ENCODE results near the gene GPR155.
"Not testable (repeated sequence)": the region's sequence is repeated elsewhere in the genome, so short reads cannot be mapped to it uniquely, and the experiment has no call there.

GPR155 gene

DNA sequence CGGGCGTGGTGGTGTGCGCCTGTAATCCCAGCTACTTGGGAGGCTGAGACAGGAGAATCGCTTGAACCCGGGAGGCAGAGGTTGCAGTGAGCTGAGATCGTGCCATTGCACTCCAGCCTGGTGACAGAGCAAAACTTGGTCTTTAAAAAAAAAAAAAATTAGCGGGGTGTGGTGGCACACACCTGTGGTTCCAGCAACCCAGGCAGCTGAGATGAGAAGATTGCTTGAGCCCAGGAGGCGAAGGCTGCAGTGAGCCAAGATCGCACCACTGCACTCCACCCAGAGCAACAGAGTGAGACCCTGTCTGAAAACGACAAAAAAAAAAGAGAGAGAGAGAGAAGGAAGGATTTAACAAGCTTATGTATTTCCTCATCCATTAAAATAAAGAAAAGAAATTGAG, 2.7 kb upstream of the GPR155 start:
- not testable (repeated sequence) for DNase-seq

DNA sequence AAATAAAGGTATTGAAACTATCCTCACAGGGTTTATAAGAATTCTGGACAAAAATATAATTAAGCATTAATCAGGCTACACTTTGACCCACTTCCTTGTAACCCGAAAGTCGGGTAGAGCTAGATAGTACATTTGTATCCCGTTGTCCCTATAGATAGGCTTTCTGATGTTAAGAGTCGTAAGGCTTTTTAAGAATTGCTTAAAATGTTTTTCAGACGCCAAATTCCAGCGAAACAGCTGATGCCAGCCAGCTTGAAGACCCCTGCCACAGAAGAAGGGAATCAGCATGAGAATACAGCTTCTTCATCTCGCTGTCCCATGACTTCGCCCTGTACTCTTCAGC, 962 bp upstream of the GPR155 start:
- no peak for DNase-seq

DNA sequence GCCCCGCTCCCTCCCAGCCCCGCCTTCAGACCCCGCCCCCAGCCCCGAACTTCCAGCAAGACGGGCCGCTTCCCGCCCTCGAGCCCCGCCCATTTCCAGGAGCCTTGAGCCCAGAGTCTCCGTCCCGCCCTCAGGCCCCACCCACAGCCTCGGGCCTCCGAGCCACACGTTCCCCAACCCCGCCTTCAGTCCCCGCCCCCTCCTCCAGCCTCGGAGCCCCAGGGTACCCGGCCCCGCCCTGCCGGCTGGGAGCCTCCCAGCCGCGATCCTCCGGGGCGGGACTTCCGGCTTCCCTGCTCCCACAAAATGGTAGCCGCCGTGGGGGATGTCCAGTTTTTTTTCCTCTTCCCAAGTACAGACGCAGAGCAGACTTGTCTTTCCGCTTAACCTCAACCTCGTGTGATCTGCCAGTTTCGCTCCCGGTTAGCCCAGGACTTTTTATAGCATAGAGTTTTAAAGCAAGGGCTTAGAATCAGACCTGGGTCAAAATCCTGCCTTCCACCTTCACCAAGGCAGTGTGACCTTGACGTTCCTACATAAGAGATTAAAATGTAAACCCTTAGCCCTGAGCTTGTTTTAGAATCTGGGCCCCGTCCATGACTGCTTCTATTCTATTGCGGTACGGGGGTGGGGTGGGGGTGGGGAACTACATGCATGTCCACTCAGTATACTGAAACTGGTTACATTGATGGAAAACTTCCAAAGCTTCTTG, 435 bp upstream of the GPR155 start:
- DNase-seq: peak; percentile 98

DNA sequence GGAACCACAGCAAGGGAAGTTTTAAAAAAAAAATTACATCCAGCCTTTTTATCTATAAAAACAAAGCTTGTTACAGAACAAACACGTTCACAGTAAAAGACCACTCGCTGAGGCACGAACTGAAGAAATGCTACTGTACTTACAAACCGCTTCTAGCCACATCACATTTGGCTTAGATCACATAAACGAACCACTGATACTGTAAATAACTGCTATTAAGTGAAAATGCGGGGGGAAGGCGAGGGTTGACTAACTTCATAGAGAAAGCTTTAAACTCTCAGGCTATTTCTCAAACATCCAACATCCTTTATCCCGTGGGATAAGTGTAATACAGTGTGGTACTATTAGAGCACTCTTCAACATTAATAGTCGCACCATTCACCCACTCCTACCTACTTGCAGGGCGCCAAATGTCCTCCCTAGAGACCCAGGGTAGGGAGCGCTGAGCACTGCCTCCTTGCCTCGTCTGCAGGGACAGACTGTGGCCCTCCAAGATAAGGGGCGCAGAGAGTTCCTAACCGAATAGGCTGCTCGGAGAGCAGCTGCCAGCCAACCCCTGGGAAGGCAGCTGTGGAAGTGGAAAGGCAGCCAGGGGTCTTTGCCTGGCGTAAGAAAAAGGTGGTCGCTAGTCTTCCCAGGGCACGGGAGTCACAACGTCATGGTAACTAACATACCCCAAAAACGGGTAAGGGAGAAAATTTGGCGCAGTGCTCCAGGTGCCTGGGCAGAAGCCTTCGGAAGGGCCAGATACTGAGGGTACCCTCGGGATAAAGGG, 854 bp downstream of the GPR155 start:
- DNase-seq: peak; percentile 74

DNA sequence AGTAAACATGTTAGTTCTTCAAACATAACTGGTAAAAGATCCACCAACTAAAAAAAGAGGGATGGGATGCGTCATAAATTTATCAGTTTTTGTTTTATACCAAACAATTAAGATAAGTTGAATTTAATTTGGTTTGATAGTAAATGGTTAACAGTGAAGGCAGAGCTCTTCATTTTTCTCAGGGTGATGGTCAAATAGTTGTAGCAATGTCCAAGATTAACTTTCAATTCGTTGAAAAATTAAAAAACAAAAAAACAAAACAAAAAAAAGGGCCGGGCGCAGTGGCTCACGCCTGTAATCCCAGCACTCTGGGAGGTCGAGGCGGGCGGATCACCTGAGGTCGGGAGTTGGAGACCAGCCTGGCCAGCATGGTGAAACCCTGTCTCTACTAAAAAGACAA, 1.8 kb downstream of the GPR155 start:
- not testable (repeated sequence) for DNase-seq

DNA sequence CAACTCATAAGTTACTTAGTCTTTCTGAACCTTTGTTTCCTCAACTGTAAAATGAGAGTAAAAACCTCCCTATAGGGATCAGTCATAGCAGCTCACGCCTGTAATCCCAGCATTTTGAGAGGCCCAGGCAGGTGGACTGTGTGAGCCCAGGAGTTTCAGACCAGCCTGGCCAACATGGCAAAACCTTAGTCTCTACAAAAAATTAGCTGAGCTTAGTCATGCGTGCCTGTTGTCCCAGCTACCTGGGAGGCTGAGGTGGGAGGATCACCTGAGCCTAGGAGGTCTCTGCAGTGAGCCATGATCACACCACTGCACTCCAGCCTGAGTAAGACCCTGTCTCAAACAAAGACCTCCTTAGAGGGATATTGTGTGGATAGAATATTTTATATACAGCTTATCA, 2.3 kb downstream of the GPR155 start:
- DNase-seq: no peak

DNA sequence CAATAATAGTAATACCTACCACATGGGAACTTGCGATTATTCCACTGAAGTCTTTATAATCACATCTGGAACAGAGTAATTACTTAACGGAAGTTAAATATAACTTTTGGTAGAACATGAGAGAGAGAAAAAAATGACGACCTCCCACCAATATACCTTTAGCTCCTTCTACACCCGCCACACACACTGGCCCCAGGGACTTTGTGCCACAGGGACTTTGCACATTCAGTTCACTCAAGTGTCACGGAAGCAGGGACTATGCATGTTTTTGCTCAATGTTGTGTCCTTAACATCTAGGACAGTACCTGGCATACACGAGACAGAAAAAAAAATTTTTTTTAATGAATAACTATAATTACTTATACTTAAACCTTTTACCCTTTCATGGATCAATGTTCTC, 4.0 kb downstream of the GPR155 start:
- DNase-seq: no peak

DNA sequence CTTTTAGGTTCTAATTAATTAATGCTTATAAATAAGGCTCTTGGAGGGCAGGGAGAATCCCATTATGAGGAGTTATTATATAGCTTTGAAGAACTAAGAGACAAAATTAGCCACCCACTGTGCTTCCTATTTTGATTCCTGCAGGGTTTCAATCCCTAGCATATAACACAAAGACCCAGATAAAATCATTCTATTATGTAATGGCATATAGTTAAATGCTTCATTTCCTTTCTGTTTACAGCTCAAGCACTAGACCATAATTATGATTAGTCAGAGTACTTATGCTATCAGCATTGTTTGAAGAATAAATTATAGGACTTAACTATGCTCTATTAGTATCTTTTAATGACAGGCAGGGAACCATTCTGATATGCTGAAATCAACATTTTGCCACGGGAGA, 9.1 kb downstream of the GPR155 start:
- DNase-seq: no peak

DNA sequence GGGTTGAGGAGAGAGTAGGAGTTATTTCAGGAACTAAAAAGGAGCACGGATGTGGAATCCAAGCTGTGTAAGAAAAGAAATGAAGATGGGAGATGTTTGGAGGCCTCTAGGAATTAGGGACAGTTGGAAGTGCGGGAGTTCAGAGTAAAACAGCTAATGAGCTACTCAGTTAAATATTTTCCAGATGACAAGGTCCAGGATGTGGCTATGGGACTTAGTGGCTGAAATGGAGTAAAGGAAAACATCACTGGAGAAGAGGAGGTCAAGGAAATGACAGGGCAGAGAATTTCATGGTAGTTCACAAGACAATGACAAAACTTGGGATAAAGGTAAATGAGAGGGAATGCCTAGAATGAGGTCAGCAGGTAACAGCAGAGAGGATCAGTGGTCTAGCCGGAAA, 13.0 kb downstream of the GPR155 start:
- DNase-seq: no peak

DNA sequence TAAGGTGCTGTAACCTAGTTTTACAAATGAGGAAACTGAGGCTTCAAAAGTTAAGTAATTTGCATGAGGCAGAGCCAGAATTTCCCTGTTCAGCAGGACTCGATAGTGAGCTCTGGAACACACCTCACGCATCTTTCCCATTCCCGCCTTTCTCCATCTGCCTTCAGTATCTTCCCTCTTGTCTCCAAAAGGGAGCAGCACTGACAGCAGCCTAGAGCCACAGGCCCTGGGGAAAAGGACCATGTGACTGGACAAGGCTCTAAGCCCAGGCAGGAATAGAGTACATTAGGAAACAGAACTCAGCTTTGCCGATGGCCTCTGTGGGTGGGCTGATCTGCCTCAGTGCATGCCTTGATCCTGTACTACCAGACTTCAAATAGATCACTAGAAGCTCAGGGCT, 21.5 kb downstream of the GPR155 start:
- no peak for DNase-seq

DNA sequence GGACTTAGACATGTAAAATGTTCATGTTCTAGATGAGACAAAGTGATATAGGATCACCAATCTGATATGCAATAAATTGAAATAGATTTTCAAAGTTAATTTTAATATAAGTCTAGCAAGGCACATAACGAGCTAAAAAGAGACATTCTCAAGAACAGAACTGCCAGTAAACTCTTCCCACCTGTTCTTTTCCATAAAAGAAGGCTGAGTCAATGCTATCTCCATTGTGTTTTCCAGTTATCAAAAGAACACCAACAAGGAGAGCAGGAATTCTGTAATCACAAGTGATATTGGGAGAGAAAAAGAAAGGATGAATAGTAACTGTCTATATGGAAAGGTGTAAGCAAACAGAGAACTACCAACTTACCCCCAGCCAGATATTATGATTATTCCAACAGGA, 25.6 kb downstream of the GPR155 start:
- DNase-seq: no peak

DNA sequence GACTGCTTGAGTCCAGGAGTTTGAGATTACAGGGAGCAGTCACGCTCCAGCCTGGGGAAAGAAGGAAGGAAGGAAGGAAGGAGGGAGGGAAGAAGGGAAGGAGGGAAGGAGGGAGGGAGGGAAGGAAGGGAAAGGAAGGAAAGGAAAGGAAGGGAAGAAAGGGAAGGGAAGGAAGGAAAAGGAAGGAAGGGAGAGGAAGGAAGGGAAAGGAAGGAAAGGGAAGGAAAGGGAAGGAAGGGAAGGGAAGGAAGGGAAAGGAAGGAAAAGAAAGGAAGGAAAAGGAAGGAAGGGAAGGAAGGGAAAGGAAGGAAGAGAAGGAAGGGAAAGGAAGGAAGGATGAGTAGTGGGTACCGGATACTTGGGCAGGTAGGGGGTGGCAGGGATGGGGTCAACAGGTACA, 32.3 kb downstream of the GPR155 start:
- DNase-seq: no peak

DNA sequence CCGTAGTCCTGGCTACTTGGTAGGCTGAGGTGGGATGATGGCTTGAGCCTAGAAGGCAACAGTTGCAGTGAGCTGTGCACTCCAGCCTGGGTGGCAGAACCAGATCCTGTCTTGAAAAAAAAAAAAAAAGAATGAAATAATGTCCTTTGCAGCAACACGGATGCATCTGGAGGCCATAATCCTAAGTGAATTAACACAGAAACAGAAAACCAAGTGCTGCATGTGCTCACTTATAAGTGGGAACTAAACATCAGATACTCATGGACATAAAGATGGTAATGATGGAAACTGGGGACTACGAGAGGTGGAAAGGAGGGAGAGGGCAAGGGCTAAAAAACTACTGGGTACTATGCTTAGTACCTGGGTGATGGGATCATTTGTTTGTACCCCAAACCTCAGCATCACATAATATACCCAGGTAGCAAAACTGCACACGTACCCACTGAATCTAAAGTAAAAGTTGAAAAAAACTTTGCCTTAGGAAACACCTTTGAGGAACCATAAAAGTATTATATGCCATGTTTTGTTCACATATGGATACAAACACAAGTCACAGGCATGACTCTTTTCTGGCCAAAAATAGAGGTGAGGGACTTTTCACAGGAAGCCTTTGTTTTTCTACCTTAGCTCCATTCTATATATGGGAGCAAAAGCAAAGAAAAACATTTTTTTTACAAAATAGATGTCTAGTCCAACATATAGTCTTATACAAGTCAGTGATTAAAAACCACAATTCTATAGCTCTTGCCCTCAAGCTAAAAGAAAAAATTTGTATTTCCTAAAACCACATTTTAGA, 36.6 kb downstream of the GPR155 start:
- DNase-seq: no peak

DNA sequence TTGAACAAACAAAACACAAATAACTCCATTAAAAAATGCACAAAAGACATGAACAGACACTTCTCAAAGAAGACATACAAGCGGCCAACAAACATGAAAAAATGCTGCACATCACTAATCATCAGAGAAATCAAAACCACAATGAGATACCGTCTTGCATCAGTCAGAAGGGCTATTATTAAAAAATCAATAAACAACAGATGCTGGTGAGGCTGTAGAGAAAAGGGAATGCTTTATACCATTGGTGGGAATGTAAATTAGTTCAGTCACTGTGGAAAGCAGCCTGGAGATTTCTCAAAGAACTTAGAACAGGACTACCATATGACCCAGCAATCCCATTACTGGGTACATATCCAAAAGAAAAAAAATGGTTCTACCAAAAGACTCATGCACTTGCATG, 37.8 kb downstream of the GPR155 start:
- DNase-seq: no peak

DNA sequence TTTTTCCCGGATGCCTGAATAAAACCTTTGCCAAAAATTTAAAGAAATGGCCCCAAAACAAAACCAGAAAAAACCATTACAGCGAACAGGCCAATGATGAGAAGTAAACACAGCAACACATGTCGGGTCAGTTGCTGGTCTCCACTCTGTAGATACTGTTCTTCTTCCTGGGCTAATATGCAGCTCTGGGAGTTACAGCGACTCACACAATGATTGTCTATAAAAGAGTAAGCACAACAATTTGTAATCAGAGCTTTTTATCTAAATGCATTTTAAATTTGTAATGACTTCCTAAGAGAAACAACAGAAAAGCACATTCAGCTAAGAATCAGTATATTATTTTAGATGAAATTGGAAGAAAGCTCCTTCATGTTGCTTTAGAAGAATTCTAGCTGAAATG, 40.3 kb downstream of the GPR155 start:
- no peak for DNase-seq

DNA sequence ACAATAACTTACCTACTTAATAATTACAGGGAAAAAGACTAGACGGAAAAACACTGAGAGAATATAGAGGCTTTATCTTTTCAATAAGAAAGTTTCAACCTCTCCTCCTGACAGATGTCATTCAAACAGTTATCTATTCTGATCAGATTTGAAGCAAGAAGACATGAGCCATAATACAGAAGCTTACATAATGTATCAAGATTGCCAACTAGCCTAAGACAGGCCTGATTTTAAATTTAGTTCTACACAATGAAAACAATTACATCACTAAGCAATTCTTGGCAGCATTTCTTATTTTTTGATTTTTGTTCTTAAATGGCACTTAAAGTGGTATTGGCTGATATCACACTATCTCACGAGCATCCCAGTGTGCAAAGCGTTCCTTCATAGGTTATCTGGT, 41.6 kb downstream of the GPR155 start:
- no peak for DNase-seq

DNA sequence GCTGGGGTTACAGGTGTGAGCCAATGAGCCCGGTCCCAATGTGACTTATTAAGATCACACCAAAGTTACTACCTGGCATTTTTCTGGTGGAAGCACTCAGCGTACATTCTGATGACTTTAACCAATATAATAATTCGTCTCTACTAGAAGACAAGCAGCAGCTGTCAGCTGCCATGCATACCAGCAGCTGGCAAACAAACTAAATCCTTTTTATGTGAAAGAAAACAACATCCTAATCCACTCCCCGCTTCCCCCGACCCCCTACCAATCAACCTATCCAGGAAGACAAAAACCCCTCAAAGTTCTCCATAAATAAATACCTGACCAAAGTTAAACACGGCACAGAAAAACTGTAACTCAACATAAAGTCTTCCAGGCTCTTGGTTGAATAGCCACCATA, 42.1 kb downstream of the GPR155 start:
- no peak for DNase-seq

DNA sequence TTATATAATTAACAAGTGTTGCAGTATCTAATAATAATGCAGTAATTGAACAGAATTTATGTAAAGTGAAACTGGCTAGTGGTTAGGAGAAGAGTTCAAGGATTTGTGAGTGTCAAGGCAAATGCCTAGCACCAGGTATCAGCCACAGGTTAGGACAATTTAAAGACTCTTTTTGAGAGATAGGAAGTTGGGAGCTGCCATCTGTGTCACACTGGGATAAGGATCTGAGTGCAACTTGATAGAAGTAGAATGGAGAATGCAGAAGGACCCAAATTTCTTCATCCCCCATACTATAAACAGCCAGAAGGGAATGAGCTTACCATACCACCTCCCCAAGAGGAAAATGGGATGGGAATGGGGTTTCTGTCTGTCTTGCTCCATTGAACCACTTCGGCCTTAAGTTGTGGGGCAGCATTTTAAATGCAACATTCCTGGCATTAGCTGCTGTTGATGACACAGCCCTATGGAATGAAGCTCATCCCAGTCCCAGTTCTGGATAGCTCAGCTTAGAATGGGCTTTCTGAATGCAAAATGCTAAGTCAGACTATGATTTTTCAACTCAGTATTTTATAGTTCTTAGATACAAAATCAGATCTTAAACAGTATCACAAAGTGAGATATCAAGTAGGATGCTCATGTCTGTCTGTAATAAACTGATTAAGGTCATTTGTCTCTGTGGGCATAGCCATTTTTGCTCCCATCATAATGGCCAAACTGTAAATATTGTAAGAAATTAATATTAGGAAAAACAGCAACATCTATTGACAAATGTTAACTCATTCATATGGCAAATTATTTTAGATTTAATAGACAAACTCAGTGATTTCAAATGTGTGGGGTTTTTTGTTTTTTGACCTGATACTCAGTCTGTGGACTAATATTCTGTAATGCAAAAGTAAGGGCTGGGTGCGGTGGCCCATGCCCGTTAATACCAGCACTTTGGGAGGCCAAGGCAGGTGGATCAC, 44.0 kb downstream of the GPR155 start:
- DNase-seq: no peak

DNA sequence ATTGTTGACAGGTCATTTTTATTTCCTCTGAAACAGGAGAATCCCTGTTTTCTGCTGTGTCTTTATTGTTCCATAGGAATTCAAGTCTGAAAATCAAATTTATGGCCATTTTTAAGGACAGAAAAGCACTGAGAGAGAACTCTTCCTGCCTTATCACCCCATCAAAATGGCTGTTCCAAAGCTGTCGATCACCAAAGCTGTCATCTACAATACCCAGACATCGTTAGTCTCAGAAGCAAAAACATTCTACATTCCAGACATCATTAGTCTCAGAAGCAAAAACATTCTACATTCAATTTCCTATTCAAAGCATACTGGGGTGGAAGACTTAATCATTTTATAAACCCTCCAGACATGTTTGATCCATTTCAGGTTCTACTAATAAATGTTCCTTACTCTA, 46.9 kb downstream of the GPR155 start:
- no peak for DNase-seq

DNA sequence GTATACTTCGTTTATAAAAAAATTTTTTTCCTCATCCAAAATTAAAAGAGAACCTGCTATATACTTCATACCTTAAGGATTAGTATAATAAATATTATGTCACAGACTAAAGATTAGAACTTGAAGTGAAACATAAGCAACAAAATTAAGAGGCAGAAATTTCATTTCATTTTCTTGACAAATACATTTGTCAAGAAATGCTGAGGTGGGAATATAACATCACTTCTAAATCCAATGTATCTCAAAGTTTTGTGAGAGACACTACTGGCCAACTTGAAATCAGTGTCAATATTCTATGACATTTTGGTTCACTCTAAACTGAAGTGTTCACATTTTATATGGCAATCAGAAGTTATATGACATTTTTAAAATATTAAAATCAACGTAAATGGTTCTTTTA, 47.5 kb downstream of the GPR155 start:
- DNase-seq: no peak

DNA sequence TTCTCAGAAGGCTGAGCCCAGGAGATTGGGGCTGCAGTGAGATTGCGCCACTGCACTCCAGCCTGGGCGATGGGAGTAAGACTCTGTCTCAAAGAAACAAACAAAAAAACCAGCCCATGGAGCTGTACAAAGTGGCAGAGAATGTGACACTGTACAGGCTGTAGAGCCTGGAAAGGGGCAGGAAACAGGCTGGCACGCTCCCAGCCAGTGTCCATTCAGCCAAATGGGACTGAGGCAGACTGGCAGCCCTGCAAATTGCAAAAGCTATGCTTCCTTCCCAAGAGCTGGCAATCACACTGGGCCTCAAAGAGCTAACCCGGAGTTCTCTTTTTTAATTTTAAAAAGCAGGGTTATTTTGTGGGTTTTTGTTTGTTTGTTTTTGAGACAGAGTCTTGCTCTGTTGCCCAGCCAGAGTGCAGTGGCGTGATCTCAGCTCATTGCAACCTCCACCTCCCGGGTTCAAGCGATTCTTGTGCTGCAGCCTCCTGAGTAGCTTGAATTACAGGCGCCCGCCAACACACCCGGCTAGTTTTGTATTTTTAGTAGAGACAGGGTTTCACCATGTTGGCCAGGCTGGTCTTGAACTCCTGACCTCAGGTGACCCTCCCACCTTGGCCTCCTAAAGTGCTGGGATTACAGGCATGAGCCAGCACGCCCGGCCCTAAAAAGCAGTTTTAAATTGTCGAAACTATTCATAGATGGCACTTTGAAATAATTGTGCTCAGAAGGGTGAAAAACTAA, 48.5 kb downstream of the GPR155 start:
- DNase-seq: no peak

DNA sequence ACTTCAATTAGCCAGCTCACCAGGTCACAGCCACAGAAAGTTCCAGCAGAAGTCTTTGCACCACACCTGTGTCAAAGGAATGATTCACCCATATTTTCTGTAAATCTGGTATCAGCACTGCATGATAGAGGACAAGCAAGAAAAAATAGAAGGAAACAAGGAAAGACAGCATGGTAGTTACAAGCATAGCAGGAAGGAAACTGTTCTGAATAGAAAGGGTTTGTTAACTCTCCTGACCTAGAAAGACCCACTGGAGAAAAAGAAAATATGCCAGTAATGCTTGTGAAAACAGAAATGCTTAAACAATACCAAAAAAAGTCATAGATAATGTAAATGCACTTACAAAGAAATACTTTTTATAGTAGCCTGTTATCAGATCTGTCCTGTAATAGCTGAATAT, 50.5 kb downstream of the GPR155 start:
- DNase-seq: no peak

All from OCI-M1 (cell line).